RPMI8226 (cell line): ENCODE results near the gene NINL.

Source experiments
- DNase-seq: peaks from one replicate; pipeline ENCODE4 v3.0.0-alpha.2; 2015

NINL gene

DNA sequence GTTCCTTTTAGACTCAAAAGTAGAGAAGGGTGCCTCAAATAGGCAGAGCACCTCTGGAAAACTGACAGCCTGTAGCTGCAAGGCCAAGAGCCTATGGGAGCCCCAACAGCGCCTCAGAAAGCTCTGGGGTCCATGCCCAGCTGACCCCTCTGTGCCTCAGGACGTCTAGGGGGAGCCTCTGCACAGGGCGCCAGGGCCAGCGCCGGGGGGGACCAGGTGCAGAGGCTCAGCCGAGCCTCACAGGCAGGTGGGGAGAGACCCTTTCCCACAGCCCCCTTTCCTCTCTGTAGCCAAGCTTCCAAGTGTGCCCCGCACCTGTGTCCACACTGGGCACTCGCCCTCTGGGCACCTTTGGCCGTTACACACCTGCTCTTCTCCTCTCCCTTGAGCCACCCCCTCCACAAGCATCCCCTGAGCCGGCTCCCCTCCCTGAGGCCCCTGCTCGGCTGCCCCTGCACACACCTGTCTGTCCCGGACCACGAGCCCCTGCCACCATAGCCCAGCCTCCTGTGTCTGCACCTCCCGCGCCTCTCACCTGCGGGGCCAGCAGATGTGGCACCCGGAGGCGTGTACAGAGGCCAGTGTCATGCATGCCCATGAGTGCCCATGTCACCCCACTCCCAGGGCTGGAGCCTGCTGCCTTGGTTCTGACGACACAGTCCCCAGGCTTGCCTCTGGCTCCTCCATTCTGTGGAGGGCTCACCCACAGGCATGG, 124.6 kb downstream of the NINL start:
- no peak for DNase-seq

DNA sequence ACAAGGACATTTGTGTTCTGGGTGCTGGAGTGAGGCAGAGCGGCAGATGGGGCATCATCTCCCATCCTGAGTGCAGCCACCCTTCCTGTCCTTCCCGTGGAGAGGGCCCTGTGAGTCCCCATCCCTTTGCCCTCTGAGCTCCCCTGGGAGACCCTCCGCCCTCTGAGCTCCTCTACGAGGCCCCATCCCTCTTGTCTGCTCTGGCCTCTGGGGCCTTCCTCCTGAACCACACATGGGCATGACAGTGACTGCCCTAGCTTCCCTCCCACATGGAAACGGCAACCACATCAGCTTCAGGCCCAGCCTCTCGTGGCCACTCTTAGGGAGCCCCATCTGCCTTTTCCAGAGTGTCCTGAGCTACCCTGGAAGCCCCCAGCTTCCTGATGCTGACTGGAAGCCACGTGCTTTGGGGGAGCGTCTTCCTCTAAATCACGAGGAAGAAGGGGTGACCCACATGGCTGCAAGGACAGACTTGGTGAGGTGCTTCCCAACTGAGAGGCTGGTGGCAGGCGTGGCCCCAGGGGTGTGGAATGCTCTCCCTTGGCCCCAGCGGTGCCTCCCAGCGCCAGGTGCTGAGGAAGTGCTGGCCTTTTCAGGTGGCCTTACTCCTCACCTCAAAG, 125.3 kb downstream of the NINL start:
- no peak for DNase-seq

DNA sequence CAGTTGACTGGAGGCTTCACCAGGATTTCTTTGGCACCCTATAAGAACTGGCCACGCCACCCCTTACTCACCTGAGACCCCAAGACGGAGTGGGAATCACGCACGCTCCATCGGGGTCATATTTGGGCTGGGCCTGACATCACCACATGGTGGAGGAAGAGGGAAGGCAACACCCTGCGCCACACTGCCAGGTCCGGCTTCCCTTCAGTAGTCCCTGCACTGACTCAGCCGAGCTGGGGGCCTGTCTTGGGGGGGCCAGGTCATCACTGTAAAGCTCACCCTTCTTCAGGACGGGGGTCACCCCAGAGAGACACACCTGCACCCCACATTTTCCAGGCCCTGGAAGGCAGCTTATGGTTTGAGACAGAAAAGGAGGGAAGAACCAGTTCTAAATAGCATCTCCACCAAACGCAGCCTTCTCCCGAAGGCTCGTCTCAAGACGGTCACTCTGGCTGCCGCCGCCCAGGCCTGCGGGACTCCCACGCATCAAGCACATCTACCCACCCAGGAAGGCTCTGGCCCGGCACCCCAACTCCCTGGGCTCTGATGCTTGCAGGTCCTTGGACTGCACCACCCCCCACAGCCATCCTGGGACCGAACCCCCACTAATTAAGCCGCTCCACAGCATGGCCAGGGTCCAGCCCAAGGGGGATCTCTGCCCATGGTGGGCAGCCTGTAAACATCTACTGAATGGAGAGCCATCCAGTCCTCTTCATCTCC, 126.1 kb downstream of the NINL start:
- DNase-seq, result no peak

DNA sequence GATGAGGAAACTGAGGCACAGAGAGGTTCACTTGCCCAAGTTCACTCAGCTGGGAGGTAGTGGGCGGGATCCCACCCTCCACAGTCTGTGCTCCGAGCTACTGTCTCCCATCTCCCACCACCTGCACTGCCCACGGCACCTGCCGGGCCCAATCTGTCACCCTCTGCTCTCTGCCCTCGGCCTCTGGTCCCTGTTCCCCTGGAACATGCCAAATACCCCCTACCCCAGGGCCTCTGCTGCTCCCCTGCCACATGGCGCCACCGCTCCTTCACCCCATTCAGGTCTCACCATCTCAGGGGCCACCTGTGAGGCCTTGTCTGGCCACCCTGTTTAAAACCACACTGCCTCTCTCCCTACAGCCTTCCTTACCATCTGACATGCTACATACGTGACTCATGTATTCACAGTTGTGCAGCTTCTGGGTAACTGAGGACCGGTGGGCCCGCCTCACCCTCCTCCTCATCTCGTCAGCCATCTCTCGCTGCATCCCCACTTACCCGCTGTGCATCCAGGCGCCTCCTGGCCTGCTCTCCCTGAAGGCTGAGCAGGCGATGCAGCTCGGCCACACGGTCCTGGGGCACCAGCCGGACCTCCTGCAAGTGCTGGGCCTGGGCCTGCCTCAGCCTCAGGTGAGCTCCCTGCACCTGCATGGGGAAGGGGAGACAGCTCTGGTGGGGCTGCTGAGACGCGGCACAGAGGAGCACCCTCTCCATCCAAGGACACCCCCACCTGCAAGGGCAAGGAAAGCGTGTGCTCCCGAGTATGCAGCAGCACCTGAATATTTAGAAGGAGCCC, 127.2 kb downstream of the NINL start:
- DNase-seq, result no peak

DNA sequence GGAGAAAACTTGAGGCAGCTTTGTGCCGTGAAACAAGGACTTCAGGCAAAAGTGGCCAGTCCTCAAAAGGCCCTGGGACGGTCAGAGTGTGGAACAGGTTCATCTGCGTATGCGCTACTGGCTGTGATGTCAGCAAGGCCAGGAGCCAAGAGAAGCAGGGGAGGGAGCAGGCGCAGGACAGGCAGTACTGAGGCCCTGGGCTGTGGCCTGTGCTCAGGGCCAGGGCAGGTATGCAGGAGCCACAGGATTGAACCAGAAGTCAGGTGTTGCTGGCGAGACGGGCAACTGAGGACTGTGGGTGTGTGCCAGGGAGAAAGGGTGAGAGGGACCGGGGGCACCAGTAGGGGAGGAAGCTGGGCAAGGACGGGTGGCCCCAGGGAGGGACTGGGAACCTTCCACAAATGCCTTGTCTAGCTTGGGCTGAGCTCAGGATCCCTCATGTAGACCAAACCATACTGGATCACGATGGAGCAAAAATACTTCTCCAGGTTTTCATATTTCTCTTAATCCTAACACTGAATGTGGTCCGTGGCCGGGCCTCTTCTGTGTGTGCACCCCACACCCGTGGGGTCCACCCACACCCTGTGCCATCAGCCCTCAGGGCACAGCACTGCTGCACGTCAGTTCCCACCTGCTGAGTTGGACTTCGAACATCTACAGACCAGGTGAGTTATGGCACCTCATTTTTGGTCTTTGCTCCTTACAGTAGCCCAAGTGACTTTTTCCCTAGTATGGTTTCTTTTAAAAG, 131.0 kb downstream of the NINL start:
- no peak for DNase-seq

DNA sequence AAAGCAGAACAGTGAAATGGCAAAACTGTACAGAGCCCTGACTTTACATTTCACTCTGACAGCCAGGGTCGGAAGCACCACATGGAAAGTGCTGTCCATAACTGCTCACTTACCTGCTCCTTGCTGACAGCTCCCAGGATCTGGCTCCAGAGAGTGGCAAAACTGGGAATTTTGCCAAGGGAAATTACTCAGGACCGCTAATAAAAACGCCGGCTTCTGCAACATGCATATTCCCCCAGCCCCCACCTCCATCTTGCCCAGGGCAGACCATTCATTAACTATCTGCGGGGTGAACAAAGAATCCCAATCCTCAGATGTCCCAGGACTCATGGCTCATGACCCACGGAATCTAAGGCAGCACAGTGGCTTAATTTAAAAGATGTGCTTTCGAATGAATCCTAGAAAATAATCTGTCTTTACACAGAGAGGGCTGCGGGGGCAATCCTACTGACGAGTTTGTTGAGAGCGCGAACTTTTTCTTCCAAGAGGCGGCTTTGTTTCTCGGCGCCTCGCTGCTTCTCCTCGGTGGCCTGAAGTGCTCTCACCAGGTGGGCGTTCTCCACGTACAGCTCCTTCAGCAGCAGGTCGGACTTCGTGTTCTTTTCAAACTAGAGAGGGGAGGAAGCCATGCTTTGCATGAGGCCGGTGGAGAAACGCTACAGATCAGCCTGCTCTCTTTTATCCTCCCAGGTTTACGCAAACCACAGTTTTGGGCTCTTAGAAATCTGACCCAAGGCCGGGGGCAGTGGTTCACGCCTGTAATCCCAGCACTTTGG, 132.1 kb downstream of the NINL start:
- no peak for DNase-seq

DNA sequence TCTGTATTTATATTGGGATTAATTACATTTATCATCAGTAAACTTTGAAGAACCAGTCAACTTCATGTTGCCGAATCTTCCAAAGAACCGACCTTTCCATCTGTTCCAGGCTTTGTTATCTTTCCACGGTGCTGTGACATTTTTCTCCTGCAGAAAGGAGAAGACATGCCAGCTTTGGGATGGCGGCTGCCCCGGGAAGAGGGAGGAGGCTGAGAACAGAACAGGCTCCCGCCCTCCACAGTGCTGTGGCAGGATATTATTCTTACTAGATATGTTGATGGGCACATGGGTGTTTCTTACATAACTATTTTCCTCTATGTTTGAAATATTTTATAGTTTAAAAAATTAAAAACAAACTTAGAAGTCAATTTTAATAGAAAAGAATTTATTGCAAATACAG, 133.0 kb downstream of the NINL start:
- no peak for DNase-seq

DNA sequence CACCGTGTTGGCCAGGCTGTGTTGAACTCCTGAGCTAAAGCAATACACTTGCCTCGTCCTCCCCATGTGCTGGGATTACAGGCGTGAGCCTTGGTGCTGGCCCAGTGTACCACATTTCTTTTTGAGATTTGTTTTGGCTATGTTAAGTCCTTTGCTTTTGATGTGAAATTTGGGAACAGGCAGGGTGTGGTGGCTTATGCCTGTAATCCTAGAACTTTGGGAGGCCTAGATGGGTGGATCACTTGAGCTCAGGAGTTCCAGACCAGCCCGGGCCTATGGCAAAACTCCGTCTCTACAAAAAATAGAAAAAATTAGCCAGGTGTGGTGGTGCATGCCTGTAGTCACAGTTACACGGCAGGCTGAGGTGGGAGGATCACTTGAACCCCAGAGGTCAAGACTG, 137.7 kb downstream of the NINL start:
- DNase-seq, result no peak

DNA sequence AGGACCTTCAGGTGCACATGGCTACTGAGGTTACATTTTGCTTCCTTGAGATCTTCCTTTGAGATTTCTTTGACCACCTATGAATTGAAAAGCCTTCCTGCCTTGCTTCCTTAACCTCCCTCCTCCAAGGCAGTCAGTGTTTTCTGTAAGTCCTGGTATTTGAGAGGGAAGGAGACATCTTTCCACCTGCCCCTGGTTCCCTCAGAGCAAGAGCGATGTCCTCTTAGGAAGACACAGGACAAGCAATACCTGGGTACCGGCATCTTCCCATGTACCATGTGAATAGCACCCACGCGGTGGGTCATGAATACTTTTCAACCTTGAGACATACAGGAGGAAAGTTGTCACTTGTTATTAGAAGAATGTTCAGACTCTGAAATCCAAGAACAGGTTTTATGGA, 140.8 kb downstream of the NINL start:
- no peak for DNase-seq

DNA sequence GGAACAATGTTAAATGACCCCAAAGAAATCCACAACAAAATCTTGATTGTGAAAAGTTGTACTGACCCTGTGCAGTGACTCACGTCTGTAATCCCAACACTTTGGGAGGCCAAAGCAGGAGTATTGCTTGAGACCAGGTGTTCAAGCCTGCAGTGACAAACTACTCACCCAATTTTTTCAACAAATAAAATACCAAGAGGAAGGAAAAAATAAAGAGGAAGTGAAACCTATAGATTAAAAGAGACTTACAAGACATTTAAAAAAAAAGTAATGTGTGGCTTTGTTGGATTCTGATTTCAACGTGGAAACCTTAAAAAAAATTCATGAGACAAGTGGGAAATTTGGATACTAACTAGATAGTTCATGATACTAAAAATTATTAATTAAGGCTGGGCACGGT, 146.0 kb downstream of the NINL start:
- DNase-seq, result peak; percentile 67

DNA sequence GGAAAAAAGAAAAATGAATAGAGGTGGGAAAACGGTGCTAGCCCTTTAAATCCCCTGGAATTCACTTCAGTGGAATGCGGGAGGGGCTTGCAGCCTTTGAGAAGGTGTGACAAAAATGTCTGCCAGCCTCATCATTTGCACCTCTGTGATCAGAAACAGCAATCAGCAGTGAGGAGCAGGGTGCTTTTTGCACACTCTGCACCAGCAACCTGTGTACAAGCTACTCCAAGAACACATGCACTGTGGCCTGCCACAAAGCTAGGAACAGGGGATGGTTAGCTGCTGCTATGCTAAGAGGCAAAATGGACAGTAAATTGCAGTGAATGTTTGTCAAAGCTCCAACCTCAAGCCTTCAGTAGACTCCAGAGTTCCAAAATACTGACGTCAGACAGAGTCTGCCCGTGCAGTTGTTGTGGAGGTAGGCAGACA, 148.2 kb downstream of the NINL start:
- DNase-seq, result no peak

DNA sequence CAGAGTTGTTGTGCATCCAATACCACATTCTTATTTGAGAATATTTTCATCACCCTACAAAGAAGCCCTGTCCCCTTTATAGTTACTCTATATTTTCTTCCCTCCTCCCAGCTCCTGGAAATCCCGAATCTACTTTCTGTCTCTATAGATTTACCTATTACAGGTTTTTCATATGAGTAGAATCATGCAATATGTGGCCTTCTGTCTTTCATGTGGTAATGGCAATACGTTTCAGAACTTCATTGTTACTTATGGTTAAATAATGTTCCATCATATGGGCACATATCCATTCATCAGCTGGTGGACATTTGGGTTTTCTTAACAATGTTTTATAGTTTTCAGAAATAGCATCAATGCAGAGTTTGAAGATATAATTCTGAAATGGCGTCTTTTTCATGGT, 160.8 kb downstream of the NINL start:
- DNase-seq, result no peak

DNA sequence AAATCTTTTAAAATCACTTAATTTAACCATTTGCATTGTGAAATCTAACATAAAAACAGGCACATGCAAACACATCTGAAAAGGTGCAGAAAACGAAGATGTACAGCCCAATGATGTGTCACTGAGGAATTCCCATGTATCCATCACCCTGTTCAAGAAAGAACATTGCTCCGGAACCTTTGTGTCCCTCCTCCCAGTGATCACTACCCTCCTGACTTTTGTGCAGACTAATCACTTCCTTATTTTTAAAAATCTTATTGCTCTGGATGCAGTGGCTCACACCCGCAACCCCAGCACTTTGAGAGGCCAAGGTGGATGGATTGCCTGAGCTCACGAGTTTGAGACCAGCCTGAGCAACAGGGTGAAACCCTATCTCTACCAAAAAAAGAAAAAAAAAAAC, 163.3 kb downstream of the NINL start:
- no peak for DNase-seq

DNA sequence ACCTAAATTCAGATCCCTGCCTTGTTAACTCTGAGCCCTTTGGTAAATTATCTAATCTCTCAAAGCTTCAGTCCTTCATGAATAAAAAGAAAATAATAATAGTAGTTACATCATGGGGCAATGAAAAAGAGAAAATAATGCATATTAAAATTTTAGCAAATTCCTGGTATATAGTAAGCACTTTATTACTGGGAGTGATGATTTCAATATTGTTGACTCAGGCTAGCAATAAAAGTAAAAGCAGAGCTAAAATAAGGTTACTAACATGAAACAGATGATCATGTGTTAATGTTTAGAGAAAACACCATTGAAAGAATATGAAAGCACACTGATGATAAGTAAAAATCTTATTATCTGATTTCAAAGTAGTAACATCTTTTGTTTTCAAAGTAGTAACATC, 164.2 kb downstream of the NINL start:
- DNase-seq, result no peak

DNA sequence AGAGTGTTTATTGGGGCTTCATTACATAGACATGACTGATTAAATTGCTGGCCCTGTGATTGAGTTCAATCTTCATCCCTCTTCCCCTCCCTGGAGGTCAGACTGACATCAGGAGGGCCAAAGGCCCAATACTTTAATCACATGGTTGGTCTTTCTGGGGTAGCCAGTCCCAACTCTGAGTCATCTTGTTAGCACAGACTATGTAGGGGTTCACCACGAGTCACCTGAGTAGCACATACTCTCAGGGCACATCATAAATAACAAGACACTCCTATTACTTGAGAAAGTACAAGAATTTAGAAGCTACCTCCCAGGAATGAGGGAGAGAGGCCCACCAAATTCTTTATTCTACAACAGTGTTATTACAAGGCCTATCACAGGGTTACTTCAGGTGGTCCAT, 166.6 kb downstream of the NINL start:
- no peak for DNase-seq

DNA sequence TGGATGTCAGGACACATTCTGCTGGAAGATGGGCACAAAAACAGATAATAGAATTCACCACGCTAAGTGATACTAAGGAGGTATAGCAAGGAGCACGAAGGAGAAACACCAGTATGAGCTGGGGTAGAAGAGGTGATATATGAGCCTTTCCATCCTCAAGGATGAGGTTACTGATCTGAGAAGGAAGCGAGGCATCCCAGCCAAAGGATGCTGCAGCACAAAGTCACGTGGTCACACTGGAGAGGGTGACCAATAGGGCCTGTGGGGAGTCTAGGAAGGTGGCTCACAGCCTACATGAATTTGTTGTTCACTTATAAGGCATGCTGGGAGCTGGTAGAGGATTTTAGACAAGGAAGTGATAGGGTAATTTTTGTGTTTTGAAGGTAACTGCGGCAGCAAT, 176.4 kb downstream of the NINL start:
- no peak for DNase-seq

DNA sequence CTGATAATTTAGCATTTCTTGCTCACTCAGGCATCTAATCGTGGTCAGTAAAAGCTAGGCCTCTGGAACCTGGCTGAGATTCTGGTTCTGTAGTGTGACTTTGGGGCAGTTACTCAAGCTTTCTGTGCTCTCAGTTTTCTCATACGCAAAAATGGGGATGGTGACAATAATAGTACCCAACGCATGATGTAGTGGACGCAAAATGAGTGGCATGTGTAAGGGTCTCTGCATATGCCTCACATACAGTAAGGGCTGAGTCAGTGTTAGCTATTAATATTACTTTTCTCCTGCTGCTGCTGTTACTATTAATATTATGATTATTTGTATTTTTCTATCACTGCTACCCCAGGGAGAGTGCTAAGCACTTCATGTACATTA, 177.2 kb downstream of the NINL start:
- DNase-seq, result no peak

DNA sequence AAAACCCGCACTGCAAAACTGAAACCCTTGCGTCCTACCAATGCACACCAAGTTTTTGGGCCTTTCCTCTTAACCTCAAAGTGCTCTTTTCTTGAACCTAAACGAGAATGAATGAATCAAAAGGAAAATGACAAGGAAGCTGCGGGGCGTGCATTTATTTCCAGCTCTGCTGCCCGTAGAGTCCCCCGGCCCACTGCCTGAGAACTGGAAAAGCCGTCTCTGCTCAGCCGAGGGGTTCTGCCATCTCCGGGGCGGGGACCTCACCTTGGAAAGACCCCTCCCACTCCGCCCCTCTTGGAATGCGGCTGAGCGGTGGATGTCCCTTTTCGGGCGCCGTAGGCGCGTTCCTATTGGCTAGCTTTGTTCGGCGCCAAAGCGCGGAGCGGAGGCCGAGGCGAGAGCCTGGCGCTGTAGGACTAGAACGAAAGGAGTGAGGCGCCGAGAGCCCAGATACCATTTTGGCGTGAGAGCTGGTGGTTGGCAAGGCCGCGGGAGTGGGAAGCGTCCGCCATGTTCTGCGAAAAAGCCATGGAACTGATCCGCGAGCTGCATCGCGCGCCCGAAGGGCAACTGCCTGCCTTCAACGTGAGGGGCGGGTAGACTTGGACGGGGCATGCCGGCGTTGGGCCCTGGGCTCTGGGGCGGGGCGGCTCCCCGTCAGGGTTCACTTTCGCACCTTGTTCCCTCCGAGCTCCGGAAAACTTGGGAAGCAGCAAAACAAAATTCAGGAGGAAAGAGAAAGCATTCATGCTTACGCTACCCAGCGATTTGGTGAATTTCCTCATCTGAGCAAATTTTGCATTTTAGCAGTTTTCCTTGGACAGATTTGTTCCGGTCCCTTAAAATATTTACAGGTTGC, 177.8 kb downstream of the NINL start, which contains the start of gene GINS1:
Gene GINS1 (plus strand): TSS at position 363 of the 859 bp plus-strand sequence. CDS start 148 bp downstream, at position 511.
- peak; percentile 94 for DNase-seq
